IMR-90 (cell line): ENCODE results near the gene KCNG3. TPM values are rescaled to one million over a fixed set of nuclear protein-coding genes. Genes with fewer than 3 reads are reported as not detected.

Experiments used
- ATAC-seq: fragments of 200-7000 bp; cut with Tn5 transposase; 2 replicates; pipeline ENCODE4 v1.9.1; 2020; ENCODE audit warnings: low read depth, mild to moderate bottlenecking, moderate library complexity
- BruUV-seq: library from RNA; stranded (reverse); fragments of 400-500 nt; replicated peaks from 2 replicates; lab custom pipeline; 2021; lab: Mats Ljungman, UMichigan
- CTCF ChIA-PET: fragments of 300-600 bp; formaldehyde crosslinking; extraction: SDS; loops from one replicate; lab custom pipeline; 2021; ENCODE audit warnings: antibody characterized with exemption; lab: Yijun Ruan, JAX
- POLR2A ChIA-PET: fragments of 300-600 bp; sonication (Branson Sonifier 250); formaldehyde crosslinking; loops from one replicate; lab custom pipeline; 2022; ENCODE audit warnings: antibody characterized with exemption; ENCODE audit not compliant: unreplicated experiment; lab: Charles Lee
- DNase-seq: peaks from one replicate; pipeline ENCODE4 v3.0.0; 2013
- H2AFZ ChIP-seq: replicated peaks from 2 replicates; pipeline ENCODE3; 2013; ENCODE audit warnings: low read length, mild to moderate bottlenecking; ENCODE audit not compliant: poor library complexity
- H2AK5ac ChIP-seq: 2 replicates; pipeline ENCODE4 v1.6.1; 2013; ENCODE audit warnings: low read depth, low read length, inconsistent platforms
- H2AK9ac ChIP-seq: replicated peaks from 2 replicates; pipeline ENCODE3; 2013; ENCODE audit warnings: mild to moderate bottlenecking, low read depth, low read length, moderate library complexity; ENCODE audit not compliant: poor library complexity
- H2BK120ac ChIP-seq: 2 replicates; pipeline ENCODE4 v1.6.1; 2013; ENCODE audit warnings: low read depth, low read length, inconsistent platforms
- H2BK15ac ChIP-seq: 3 replicates; pipeline ENCODE4 v1.6.1; 2013; ENCODE audit warnings: low read depth, low read length, inconsistent platforms
- H2BK20ac ChIP-seq: 2 replicates; pipeline ENCODE4 v1.6.1; 2013; ENCODE audit warnings: low read depth, mild to moderate bottlenecking, inconsistent platforms, low read length, moderate library complexity
- H2BK5ac ChIP-seq: 2 replicates; pipeline ENCODE4 v1.6.1; 2013; ENCODE audit warnings: mild to moderate bottlenecking, low read depth, low read length, inconsistent platforms; ENCODE audit not compliant: poor library complexity, severe bottlenecking
- H3K14ac ChIP-seq: replicated peaks from 2 replicates; pipeline ENCODE4 v1.6.1; 2013; ENCODE audit warnings: low read depth, low read length, inconsistent platforms
- H3K18ac ChIP-seq: 2 replicates; pipeline ENCODE4 v1.6.1; 2013; ENCODE audit warnings: low read depth, low read length, control low read depth
- H3K23ac ChIP-seq: 2 replicates; pipeline ENCODE4 v1.6.1; 2013; ENCODE audit warnings: low read depth, low read length, inconsistent platforms
- H3K27ac ChIP-seq: 2 replicates; pipeline ENCODE4 v1.5.1; 2013; ENCODE audit warnings: mild to moderate bottlenecking, control low read depth, low read length; ENCODE audit not compliant: insufficient read depth
- H3K27me3 ChIP-seq: 2 replicates; pipeline ENCODE4 v1.6.1; 2013; ENCODE audit warnings: low read length; ENCODE audit not compliant: control insufficient read depth, insufficient read depth
- H3K36me3 ChIP-seq: 2 replicates; pipeline ENCODE4 v1.6.1; 2013; ENCODE audit warnings: low read length, mixed read lengths; ENCODE audit not compliant: control insufficient read depth, insufficient read depth
- H3K4ac ChIP-seq: 2 replicates; pipeline ENCODE4 v1.6.1; 2013; ENCODE audit warnings: low read depth, low read length, inconsistent platforms
- H3K4me1 ChIP-seq: 2 replicates; pipeline ENCODE4 v1.6.1; 2013; ENCODE audit warnings: low read length, mixed read lengths; ENCODE audit not compliant: control insufficient read depth, insufficient read depth
- H3K4me2 ChIP-seq: 2 replicates; pipeline ENCODE4 v1.6.1; 2013; ENCODE audit warnings: low read depth, mild to moderate bottlenecking, control low read depth, low read length, moderate library complexity
- H3K4me3 ChIP-seq: 2 replicates; pipeline ENCODE4 v1.5.1; 2013; ENCODE audit warnings: low read depth, mild to moderate bottlenecking, control low read depth, low read length, moderate library complexity; ENCODE audit not compliant: insufficient read depth
- H3K56ac ChIP-seq: 2 replicates; pipeline ENCODE4 v1.6.1; 2013; ENCODE audit warnings: low read length, inconsistent platforms; ENCODE audit not compliant: insufficient read depth; ENCODE audit errors: extremely low read depth
- H3K79me1 ChIP-seq, 2 experiments: 2 replicates each; pipeline ENCODE4 v1.6.1; 2013; ENCODE audit warnings: low read length in 2 of 2, inconsistent platforms in 1 of 2, low read depth in 1 of 2
- H3K9ac ChIP-seq: 2 replicates; pipeline ENCODE4 v1.6.1; 2013; ENCODE audit warnings: low read depth, low read length, control low read depth
- H3K9me1 ChIP-seq: 2 replicates; pipeline ENCODE4 v1.6.1; 2013; ENCODE audit warnings: low read length, inconsistent platforms; ENCODE audit not compliant: insufficient read depth
- H3K9me3 ChIP-seq: 2 replicates; pipeline ENCODE4 v1.6.1; 2013; ENCODE audit warnings: low read length; ENCODE audit not compliant: control insufficient read depth, insufficient read depth
- H4K20me1 ChIP-seq: 2 replicates; pipeline ENCODE4 v1.6.1; 2013; ENCODE audit warnings: low read length, inconsistent platforms; ENCODE audit not compliant: insufficient read depth
- H4K5ac ChIP-seq: 2 replicates; pipeline ENCODE4 v1.6.1; 2013; ENCODE audit warnings: mild to moderate bottlenecking, low read depth, low read length, control low read depth
- H4K8ac ChIP-seq, 2 experiments: 2 replicates each; pipeline ENCODE4 v1.6.1; 2013; ENCODE audit warnings: low read depth in 2 of 2, low read length in 2 of 2, control low read depth in 1 of 2, inconsistent platforms in 1 of 2
- H4K91ac ChIP-seq: 2 replicates; pipeline ENCODE4 v1.6.1; 2013; ENCODE audit warnings: low read depth, low read length, inconsistent platforms; ENCODE audit not compliant: insufficient read depth
- BHLHE40 ChIP-seq: fragments of 150-350 bp; IDR thresholded peaks from 2 replicates; pipeline ENCODE4 v1.6.1; 2016; ENCODE audit warnings: mild to moderate bottlenecking, low read depth, low read length
- CEBPB ChIP-seq: IDR thresholded peaks from 2 replicates; pipeline ENCODE4 v1.6.1; 2012; ENCODE audit warnings: low read depth, low read length, improper control_type of control experiment
- CHD1 ChIP-seq: IDR thresholded peaks from 2 replicates; pipeline ENCODE4 v1.6.1; 2012; ENCODE audit warnings: low read depth, low read length, improper control_type of control experiment
- CTCF ChIP-seq: conservative IDR thresholded peaks from 2 replicates; pipeline ENCODE4 v1.5.1; 2012; ENCODE audit warnings: mild to moderate bottlenecking, low read depth, low read length, improper control_type of control experiment
- FOS ChIP-seq: fragments of 150-350 bp; IDR thresholded peaks from 2 replicates; pipeline ENCODE4 v1.6.1; 2016; ENCODE audit warnings: low read depth, low read length
- MAFK ChIP-seq: IDR thresholded peaks from 2 replicates; pipeline ENCODE4 v1.6.1; 2012; ENCODE audit warnings: low read depth, low read length, improper control_type of control experiment
- MAZ ChIP-seq: IDR thresholded peaks from 2 replicates; pipeline ENCODE4 v1.6.1; 2012; ENCODE audit warnings: low read depth, mild to moderate bottlenecking, low read length, improper control_type of control experiment, moderate library complexity, borderline replicate concordance
- MXI1 ChIP-seq: IDR thresholded peaks from 2 replicates; pipeline ENCODE4 v1.6.1; 2012; ENCODE audit warnings: low read depth, mild to moderate bottlenecking, low read length, moderate library complexity, borderline replicate concordance
- NFE2L2 ChIP-seq: fragments of 150-350 bp; IDR thresholded peaks from 2 replicates; pipeline ENCODE4 v1.6.1; 2016; ENCODE audit warnings: low read depth, mild to moderate bottlenecking, low read length
- POLR2A ChIP-seq: IDR thresholded peaks from 2 replicates; pipeline ENCODE4 v1.6.1; 2012; ENCODE audit warnings: mild to moderate bottlenecking, low read depth, low read length
- RAD21 ChIP-seq: IDR thresholded peaks from 2 replicates; pipeline ENCODE4 v1.6.1; 2012; ENCODE audit warnings: low read length, improper control_type of control experiment
- RCOR1 ChIP-seq: IDR thresholded peaks from 2 replicates; pipeline ENCODE4 v1.6.1; 2012; ENCODE audit warnings: mild to moderate bottlenecking, low read length, improper control_type of control experiment; ENCODE audit not compliant: insufficient replicate concordance
- RFX5 ChIP-seq: IDR thresholded peaks from 2 replicates; pipeline ENCODE4 v1.8.0; 2012; ENCODE audit warnings: low read depth, mild to moderate bottlenecking, low read length, moderate library complexity
- SMC3 ChIP-seq: fragments of 150-350 bp; IDR thresholded peaks from 2 replicates; pipeline ENCODE4 v1.6.1; 2016; ENCODE audit warnings: low read depth, mild to moderate bottlenecking, antibody characterized with exemption, low read length, moderate library complexity
- USF2 ChIP-seq: fragments of 150-350 bp; IDR thresholded peaks from 2 replicates; pipeline ENCODE4 v1.6.1; 2017; ENCODE audit warnings: mild to moderate bottlenecking, antibody characterized with exemption, low read length, low read depth
- dilution Hi-C: fragments of 300-500 bp; cut with HindIII; formaldehyde crosslinking; loops from one replicate; pipeline ENCODE4 v1.14.3; 2018; ENCODE audit warnings: low sequenced_read_pairs; ENCODE audit not compliant: unreplicated experiment
- in situ Hi-C: fragments of 300-500 bp; cut with MboI; formaldehyde crosslinking; loops from 3 replicates; pipeline ENCODE4 v1.14.3; 2019; ENCODE audit warnings: low sequenced_read_pairs, inconsistent platforms, mixed read lengths
- intact Hi-C: fragments of 100-400 bp; cut with micrococcal nuclease; formaldehyde crosslinking; loops from 2 replicates; pipeline ENCODE4 v1.10.0; 2022
- polyA plus RNA-seq, 3 experiments: library from polyadenylated mRNA; depleted of rRNA; stranded (reverse); fragments of >200 nt; gene quantifications; 2 replicates each; pipeline ENCODE4 v1.2.3, GENCODE V29; 2012; ENCODE audit warnings: low replicate concordance in 1 of 3
- total RNA-seq: library from RNA; depleted of rRNA; stranded (reverse); fragments of >200 nt; gene quantifications from 2 replicates; pipeline ENCODE4 v1.2.3, GENCODE V29; 2012

Gene KCNG3
- total and polyA plus RNA-seq, 2 of the 4 experiments (the other 2 are of a cell fraction): under 0.01 TPM; not detected in 1

- TF ChIP-seq SMC3 (no peak), NFE2L2 (no peak), CTCF (no peak), MAZ (no peak), MAFK (no peak), POLR2A (no peak), CHD1 (no peak), RAD21 (no peak), FOS (no peak), RFX5 (no peak), USF2 (no peak), CEBPB (no peak), BHLHE40 (no peak), MXI1 (no peak), RCOR1 (no peak)
- H2AK9ac ChIP-seq: no peak overlapping the region
- H3K4me1 ChIP-seq: no peaks in the 10 kb centered on the region
- no peaks in the 10 kb centered on the region for H3K36me3 ChIP-seq
- no peak overlapping the region for H2BK15ac ChIP-seq
- H3K14ac ChIP-seq: no peak overlapping the region
- no peak overlapping the region for H4K5ac ChIP-seq
- no peak overlapping the region for H3K4ac ChIP-seq
- no peak overlapping the region for H3K27ac ChIP-seq
- no peak for DNase-seq
- no peak overlapping the region for H3K18ac ChIP-seq
- no peak for ATAC-seq
- POLR2A ChIA-PET: no interaction called here
- no peak overlapping the region for H3K23ac ChIP-seq
- no peak overlapping the region for H2BK5ac ChIP-seq
- no peak overlapping the region for H4K8ac ChIP-seq
- H4K20me1 ChIP-seq: no peaks in the 10 kb centered on the region
- H3K9me1 ChIP-seq: no peaks in the 10 kb centered on the region
- no peaks in the 10 kb centered on the region for H3K79me1 ChIP-seq
- no peak overlapping the region for H3K9ac ChIP-seq
- no peaks in the 10 kb centered on the region for H3K9me3 ChIP-seq
- in situ Hi-C loops: no loop called here
- H2BK20ac ChIP-seq: no peak overlapping the region
- H3K4me2 ChIP-seq: no peak overlapping the region
- intact Hi-C loops: no loop called here
- no peak overlapping the region for H2AFZ ChIP-seq
- H4K91ac ChIP-seq: no peak overlapping the region
- CTCF ChIA-PET: no interaction called here
- no peak overlapping the region for H2BK120ac ChIP-seq
- no peak overlapping the region for H3K4me3 ChIP-seq
- no TSS peak for BruUV-seq
- dilution Hi-C loops: no loop called here
- H3K56ac ChIP-seq: no peak overlapping the region
- peaks cover 12% of the 10 kb centered on the region for H3K27me3 ChIP-seq
- no peak overlapping the region for H2AK5ac ChIP-seq
Observed at GRCh38 chr2:42438685-42439084, 55.1 kb downstream of the KCNG3 start.
